ENCODE data around the gene PRRT1. TPM values are rescaled to one million over a fixed set of nuclear protein-coding genes. Genes with fewer than 3 reads are reported as not detected.
"Not testable (repeated sequence)": the region's sequence is repeated elsewhere in the genome, so short reads cannot be mapped to it uniquely, and the experiment has no call there.

PRRT1 gene
- total and polyA plus RNA-seq, 4 donors: 0.08 to 0.24 (median 0.19) TPM; not detected in 1

DNA sequence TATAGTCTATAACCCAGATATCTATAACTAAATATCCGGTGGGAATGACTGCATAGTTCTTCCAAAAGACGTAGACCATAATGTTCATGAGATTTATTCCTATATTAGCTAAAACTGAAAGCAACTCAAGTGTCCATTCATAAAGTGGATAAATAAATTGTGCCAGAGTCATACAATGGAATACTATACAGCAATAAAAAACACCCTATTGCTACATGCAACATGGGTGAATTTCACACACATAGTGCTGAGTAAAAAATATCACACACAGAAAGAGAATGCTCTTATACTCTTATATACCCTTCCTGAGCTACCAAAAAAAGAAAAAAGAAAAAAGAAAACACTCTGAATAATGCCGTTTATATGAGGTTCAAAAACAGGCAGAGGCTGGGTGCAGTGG is 49.5 kb downstream of the PRRT1 start (continued):
- TF ChIP-seq, protein P1, sequence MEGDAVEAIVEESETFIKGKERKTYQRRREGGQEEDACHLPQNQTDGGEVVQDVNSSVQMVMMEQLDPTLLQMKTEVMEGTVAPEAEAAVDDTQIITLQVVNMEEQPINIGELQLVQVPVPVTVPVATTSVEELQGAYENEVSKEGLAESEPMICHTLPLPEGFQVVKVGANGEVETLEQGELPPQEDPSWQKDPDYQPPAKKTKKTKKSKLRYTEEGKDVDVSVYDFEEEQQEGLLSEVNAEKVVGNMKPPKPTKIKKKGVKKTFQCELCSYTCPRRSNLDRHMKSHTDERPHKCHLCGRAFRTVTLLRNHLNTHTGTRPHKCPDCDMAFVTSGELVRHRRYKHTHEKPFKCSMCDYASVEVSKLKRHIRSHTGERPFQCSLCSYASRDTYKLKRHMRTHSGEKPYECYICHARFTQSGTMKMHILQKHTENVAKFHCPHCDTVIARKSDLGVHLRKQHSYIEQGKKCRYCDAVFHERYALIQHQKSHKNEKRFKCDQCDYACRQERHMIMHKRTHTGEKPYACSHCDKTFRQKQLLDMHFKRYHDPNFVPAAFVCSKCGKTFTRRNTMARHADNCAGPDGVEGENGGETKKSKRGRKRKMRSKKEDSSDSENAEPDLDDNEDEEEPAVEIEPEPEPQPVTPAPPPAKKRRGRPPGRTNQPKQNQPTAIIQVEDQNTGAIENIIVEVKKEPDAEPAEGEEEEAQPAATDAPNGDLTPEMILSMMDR (IDR thresholded peaks at IDR 0.05; ENCODE audit: low read depth, low read length, missing input control): no peak
- TF ChIP-seq RXRA (IDR thresholded peaks at IDR 0.05): no peak
- TF ChIP-seq, protein P2, sequence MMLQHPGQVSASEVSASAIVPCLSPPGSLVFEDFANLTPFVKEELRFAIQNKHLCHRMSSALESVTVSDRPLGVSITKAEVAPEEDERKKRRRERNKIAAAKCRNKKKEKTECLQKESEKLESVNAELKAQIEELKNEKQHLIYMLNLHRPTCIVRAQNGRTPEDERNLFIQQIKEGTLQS (IDR thresholded peaks at IDR 0.05): no peak
- TF ChIP-seq HNF4G (IDR thresholded peaks at IDR 0.05): no peak

DNA sequence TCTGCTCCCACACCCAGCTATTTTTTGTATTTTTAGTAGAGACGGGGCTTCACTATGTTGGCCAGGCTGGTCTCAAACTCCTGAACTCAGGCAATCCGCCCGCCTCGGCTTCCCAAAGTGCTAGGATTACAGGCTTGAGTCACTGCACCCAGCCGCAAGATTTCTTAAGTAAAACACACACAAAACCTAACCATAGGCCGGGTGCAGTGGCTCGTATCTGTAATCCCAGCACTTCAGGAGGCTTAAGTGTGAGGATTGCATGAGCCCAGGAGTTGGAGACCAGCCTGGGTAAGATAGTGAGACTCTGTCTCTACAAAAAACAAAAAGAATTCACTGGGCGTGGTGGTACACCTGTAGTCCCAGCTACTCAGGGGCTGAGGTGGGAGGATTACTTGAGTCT is 51.5 kb downstream of the PRRT1 start:
- H3K4me3 ChIP-seq (ENCODE audit: low read depth in 1 of 3, low read length in 3 of 3); H3K4me1 ChIP-seq (ENCODE audit: control insufficient read depth in 4 of 4, insufficient read depth in 4 of 4, low read length in 3 of 4); H3K9ac ChIP-seq (ENCODE audit: low read depth in 1 of 2, low read length in 2 of 2); H3K9me3 ChIP-seq (ENCODE audit: control insufficient read depth in 4 of 4, low read length in 3 of 4); DNase-seq (ENCODE audit: low spot score); H3K27me3 ChIP-seq (ENCODE audit: control insufficient read depth in 4 of 4, insufficient read depth in 4 of 4, low read length in 3 of 4); H3K27ac ChIP-seq (ENCODE audit: low read depth in 1 of 2, low read length in 2 of 2); H3K36me3 ChIP-seq (ENCODE audit: control insufficient read depth in 4 of 4, insufficient read depth in 3 of 4, low read depth in 1 of 4, low read length in 3 of 4): not testable (repeated sequence)
- WGBS: 90% methylated on average over 8 of the region's 8 CpGs

Small RNAs within 50 kb of the gene (small RNA-seq; reads per million reads assigned to genes)
- gene AL662884.1: not detected
- gene MIR6833: not detected

Other genes starting within 250 kb of the PRRT1 start
- 1 to 10 TPM in 1 of 2 donors, under 1 TPM in 1; 0.25 to 2.3 TPM for gene ZBTB12, start 249.9 kb downstream of the PRRT1 start, total RNA-seq
- under 1 TPM in 1 of 2 donors, not detected in 1; 0.83 TPM for gene ZBTB12, start 249.9 kb downstream of the PRRT1 start, polyA plus RNA-seq
- gene C2, start 224.2 kb downstream of the PRRT1 start, total RNA-seq: 100 to 1,000 TPM; 212 to 354 TPM
- 100 to 1,000 TPM; 441 to 522 TPM for gene C2, start 224.2 kb downstream of the PRRT1 start, polyA plus RNA-seq
- gene CFB, start 205.8 kb downstream of the PRRT1 start, total RNA-seq: 1,000 to 10,000 TPM; 2,016 to 3,272 TPM
- 1,000 to 10,000 TPM; 3,136 to 3,144 TPM for gene CFB, start 205.8 kb downstream of the PRRT1 start, polyA plus RNA-seq
- gene NELFE, start 193.0 kb downstream of the PRRT1 start, total RNA-seq: 10 to 100 TPM; 11.1 to 21.8 TPM
- 10 to 100 TPM; 11.9 to 14.2 TPM for gene NELFE, start 193.0 kb downstream of the PRRT1 start, polyA plus RNA-seq
- 10 to 100 TPM; 34.7 to 57.6 TPM for gene SKIC2, start 192.8 kb downstream of the PRRT1 start, total RNA-seq
- 10 to 100 TPM; 26.7 to 34.3 TPM for gene SKIC2, start 192.8 kb downstream of the PRRT1 start, polyA plus RNA-seq
- gene DXO, start 179.8 kb downstream of the PRRT1 start, total RNA-seq: 10 to 100 TPM in 1 of 2 donors, 1 to 10 TPM in 1; 4.5 to 11.0 TPM
- gene DXO, start 179.8 kb downstream of the PRRT1 start, polyA plus RNA-seq: 1 to 10 TPM; 8.9 to 9.7 TPM
- gene C4A, start 169.9 kb downstream of the PRRT1 start, total RNA-seq: 1,000 to 10,000 TPM in 1 of 2 donors, 100 to 1,000 TPM in 1; 410 to 1,584 TPM
- gene C4A, start 169.9 kb downstream of the PRRT1 start, polyA plus RNA-seq: 1,000 to 10,000 TPM; 1,485 to 2,903 TPM
- gene C4B, start 137.1 kb downstream of the PRRT1 start, total RNA-seq: 1,000 to 10,000 TPM in 1 of 2 donors, 100 to 1,000 TPM in 1; 666 to 1,114 TPM
- gene C4B, start 137.1 kb downstream of the PRRT1 start, polyA plus RNA-seq: 1,000 to 10,000 TPM; 1,699 to 3,560 TPM
- 10 to 100 TPM in 1 of 2 donors, 1 to 10 TPM in 1; 1.7 to 29.6 TPM for gene CYP21A2, start 113.5 kb downstream of the PRRT1 start, total RNA-seq
- gene CYP21A2, start 113.5 kb downstream of the PRRT1 start, polyA plus RNA-seq: 10 to 100 TPM in 1 of 2 donors, 1 to 10 TPM in 1; 6.9 to 29.7 TPM
- gene TNXB, start 42.6 kb downstream of the PRRT1 start, total RNA-seq: 10 to 100 TPM in 1 of 2 donors, 1 to 10 TPM in 1; 6.8 to 17.1 TPM
- 1 to 10 TPM; 3.0 to 4.4 TPM for gene TNXB, start 42.6 kb downstream of the PRRT1 start, polyA plus RNA-seq
- gene ATF6B, start 23.7 kb downstream of the PRRT1 start, total RNA-seq: 10 to 100 TPM; 13.6 to 13.9 TPM
- gene ATF6B, start 23.7 kb downstream of the PRRT1 start, polyA plus RNA-seq: 10 to 100 TPM; 17.1 to 24.8 TPM
- 1 to 10 TPM; 2.3 to 5.7 TPM for gene FKBPL, start 21.7 kb downstream of the PRRT1 start, total RNA-seq
- 1 to 10 TPM; 2.8 to 3.3 TPM for gene FKBPL, start 21.7 kb downstream of the PRRT1 start, polyA plus RNA-seq
- gene PPT2, start 2.2 kb upstream of the PRRT1 start, total RNA-seq: 10 to 100 TPM; 22.3 to 47.4 TPM
- gene PPT2, start 2.2 kb upstream of the PRRT1 start, polyA plus RNA-seq: 1 to 10 TPM; 7.6 to 7.8 TPM
- 1 to 10 TPM; 1.8 to 8.2 TPM for gene EGFL8, start 12.7 kb upstream of the PRRT1 start, total RNA-seq
- 1 to 10 TPM; 1.9 TPM for gene EGFL8, start 12.7 kb upstream of the PRRT1 start, polyA plus RNA-seq
- gene AGPAT1, start 24.1 kb upstream of the PRRT1 start, total RNA-seq: 10 to 100 TPM; 10.4 to 14.7 TPM
- gene AGPAT1, start 24.1 kb upstream of the PRRT1 start, polyA plus RNA-seq: 10 to 100 TPM; 20.3 to 45.1 TPM
- gene RNF5, start 26.5 kb upstream of the PRRT1 start, total RNA-seq: 10 to 100 TPM; 51.5 to 56.1 TPM
- gene RNF5, start 26.5 kb upstream of the PRRT1 start, polyA plus RNA-seq: 10 to 100 TPM; 65.9 to 85.9 TPM
- gene AGER, start 32.3 kb upstream of the PRRT1 start, total RNA-seq: under 1 TPM; 0.47 to 0.92 TPM
- under 1 TPM; 0.75 to 0.91 TPM for gene AGER, start 32.3 kb upstream of the PRRT1 start, polyA plus RNA-seq
- gene PBX2, start 38.3 kb upstream of the PRRT1 start, total RNA-seq: 10 to 100 TPM; 21.3 to 52.5 TPM
- gene PBX2, start 38.3 kb upstream of the PRRT1 start, polyA plus RNA-seq: 10 to 100 TPM in 1 of 2 donors, 1 to 10 TPM in 1; 1.5 to 16.0 TPM
- gene GPSM3, start 40.7 kb upstream of the PRRT1 start, total RNA-seq: 1 to 10 TPM; 2.3 to 6.6 TPM
- 1 to 10 TPM; 6.0 to 8.0 TPM for gene GPSM3, start 40.7 kb upstream of the PRRT1 start, polyA plus RNA-seq
- 10 to 100 TPM in 1 of 2 donors, 1 to 10 TPM in 1; 2.6 to 15.1 TPM for gene NOTCH4, start 72.1 kb upstream of the PRRT1 start, total RNA-seq
- 10 to 100 TPM in 1 of 2 donors, 1 to 10 TPM in 1; 7.3 to 10.4 TPM for gene NOTCH4, start 72.1 kb upstream of the PRRT1 start, polyA plus RNA-seq
- gene TSBP1, start 220.0 kb upstream of the PRRT1 start, total RNA-seq: not detected
- not detected for gene TSBP1, start 220.0 kb upstream of the PRRT1 start, polyA plus RNA-seq

All from liver (tissue), 10 donors.